GM19193 (cell line): ENCODE measurements around the gene POLR3E.

ENCODE experiments used
- POLR2A ChIP-seq: IDR thresholded peaks from 4 replicates; pipeline ENCODE4 v1.6.1; 2011; ENCODE audit not compliant: insufficient read depth, insufficient read length; ENCODE audit errors: extremely low read depth

Gene POLR3E, protein sequence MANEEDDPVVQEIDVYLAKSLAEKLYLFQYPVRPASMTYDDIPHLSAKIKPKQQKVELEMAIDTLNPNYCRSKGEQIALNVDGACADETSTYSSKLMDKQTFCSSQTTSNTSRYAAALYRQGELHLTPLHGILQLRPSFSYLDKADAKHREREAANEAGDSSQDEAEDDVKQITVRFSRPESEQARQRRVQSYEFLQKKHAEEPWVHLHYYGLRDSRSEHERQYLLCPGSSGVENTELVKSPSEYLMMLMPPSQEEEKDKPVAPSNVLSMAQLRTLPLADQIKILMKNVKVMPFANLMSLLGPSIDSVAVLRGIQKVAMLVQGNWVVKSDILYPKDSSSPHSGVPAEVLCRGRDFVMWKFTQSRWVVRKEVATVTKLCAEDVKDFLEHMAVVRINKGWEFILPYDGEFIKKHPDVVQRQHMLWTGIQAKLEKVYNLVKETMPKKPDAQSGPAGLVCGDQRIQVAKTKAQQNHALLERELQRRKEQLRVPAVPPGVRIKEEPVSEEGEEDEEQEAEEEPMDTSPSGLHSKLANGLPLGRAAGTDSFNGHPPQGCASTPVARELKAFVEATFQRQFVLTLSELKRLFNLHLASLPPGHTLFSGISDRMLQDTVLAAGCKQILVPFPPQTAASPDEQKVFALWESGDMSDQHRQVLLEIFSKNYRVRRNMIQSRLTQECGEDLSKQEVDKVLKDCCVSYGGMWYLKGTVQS

GRCh38 chr16:22297114-22297870 is at the start of gene POLR3E:
TSS of gene POLR3E (plus strand) at chr16:22297409. CDS start at chr16:22302969, 5,560 bp downstream.
- peak; percentile 68 for TF ChIP-seq POLR2A

GRCh38 chr16:22250522-22250921 is 46.7 kb upstream of the POLR3E start:
- TF ChIP-seq POLR2A = no peak

GRCh38 chr16:22252317-22252716 is 44.9 kb upstream of the POLR3E start:
- TF ChIP-seq POLR2A = no peak

- TF ChIP-seq POLR2A = no peak
These were observed 43.9 kb upstream of the POLR3E start for GRCh38 chr16:22253272-22253671.

GRCh38 chr16:22255335-22255734 is 41.9 kb upstream of the POLR3E start:
- no peak for TF ChIP-seq POLR2A

DNA sequence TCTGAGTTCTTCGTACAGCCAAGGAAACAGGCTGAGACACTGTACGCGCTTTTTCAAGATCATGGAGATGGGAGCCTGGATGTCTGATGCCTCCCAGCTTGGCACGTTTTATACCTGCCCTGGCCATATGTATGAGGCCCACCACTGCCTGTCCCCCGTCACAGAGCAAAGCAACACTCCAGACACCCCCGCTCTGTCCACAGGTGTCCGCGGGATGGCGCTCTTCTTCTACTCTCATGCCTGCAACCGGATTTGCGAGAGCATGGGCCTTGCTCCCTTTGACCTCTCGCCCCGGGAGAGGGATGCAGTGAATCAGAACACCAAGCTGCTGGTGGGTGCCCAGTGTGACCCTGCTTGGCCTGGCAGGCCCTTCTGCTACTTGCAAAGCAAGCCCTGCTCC is 39.8 kb upstream of the POLR3E start:
- TF ChIP-seq POLR2A = no peak

GRCh38 chr16:22260490-22260889 is 36.7 kb upstream of the POLR3E start:
- TF ChIP-seq POLR2A = no peak

DNA sequence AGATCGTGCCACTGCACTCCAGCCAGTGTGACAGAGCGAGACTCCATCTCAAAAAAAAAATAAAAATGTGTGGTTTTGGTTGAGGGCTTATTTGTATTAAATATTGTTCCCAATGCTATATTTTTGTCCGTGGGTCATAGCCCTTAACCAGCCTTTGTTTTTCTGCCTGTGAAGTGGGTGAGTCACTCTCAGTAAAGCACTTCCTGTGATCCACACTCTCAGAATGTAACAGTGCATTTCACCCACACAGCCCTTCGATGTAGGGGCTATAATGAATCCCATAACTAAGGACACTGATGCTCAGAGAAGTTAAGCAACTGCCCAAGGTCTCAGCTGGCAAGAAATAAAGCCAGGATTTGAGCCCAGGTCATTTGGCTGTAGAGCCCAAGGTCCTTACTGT is 34.7 kb upstream of the POLR3E start:
- no peak for TF ChIP-seq POLR2A

- no peak for TF ChIP-seq POLR2A
These were observed 32.4 kb upstream of the POLR3E start for GRCh38 chr16:22264786-22265185.

DNA sequence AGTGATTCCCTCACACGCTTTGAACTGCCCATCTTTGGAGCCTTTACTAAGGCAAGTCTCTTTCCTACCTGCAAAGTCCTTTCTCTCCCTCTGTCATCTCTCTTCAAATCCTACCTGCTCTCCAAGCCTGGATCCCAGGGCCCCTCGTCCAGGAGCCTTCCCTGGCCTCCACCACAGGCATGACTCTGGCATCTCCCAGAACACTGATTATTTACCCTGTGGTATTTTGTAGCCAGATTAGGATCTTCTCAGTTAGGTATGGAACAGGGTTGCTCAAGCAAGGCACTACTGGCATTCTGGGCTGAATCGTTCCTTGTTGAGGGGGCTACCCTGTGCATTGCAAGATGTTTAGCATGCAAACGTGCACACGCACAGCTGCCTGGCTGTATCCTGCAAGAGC is 31.9 kb upstream of the POLR3E start:
- TF ChIP-seq POLR2A = no peak

DNA sequence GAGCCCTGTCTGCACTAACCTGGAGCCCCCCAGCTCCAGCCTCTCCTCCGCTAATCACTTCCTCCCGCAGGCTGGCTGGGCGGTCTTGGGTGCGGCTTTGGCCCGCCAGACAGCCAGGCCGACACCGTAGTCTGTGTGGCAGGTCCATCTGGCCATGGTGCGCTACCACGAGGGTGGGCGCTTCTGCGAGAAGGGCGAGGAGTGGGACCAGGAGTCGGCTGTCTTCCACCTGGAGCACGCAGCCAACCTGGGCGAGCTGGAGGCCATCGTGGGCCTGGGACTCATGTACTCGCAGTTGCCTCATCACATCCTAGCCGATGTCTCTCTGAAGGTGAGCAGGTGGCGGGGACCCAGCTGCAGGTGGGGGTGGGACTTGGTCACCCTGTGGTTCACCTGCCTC is 30.7 kb upstream of the POLR3E start:
- TF ChIP-seq POLR2A = no peak

DNA sequence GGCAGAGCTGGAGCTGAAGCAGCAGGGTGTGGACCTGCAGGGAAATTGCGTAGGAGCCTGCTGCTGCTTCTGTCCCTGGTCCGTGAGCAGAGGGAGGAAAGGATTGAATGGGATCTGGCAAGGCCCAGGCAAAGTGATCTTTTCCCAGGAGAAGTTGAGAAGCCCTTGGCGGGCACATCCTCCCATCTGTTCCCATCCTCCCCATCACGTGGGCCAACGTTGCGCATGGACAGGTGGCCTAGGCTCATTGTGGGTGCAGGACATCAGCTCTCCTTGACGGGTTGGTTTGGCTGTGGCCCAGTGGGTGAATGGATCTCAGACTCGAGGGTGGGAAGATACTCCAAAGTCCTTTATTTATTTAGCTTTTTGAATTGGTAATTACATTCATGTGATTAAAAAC is 29.4 kb upstream of the POLR3E start:
- no peak for TF ChIP-seq POLR2A

- no peak for TF ChIP-seq POLR2A
These were observed 26.7 kb upstream of the POLR3E start for GRCh38 chr16:22270525-22270924.

- no peak for TF ChIP-seq POLR2A
These were observed 24.1 kb upstream of the POLR3E start for GRCh38 chr16:22272870-22273650.

DNA sequence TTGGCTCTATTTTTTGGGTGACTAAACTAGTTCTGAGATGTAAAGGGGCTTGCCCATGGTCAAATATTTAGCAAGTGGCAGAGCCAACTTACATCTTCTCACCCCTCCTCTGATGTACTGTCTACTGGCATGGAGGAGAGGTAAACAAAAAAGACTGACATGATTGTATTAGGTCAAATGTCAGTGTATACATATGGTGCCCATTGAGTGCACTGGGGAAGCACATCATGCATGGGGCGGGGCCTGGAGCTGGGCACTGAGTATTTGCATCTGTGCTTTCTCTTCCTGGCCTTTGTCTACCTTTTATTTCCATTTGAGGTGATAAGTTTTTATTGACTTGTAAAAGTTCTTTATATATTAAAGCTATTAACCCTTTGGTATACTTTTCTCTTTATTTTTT is 22.3 kb upstream of the POLR3E start:
- TF ChIP-seq POLR2A = no peak
